Hepatocyte (in vitro differentiated cells): ENCODE results near the gene NT5C2. TPM values are rescaled to one million over a fixed set of nuclear protein-coding genes. Genes with fewer than 3 reads are reported as not detected.

Experiments
- DNase-seq: peaks from one replicate; pipeline ENCODE4 v3.0.0-alpha.2; 2016; ENCODE audit warnings: low spot score
- H2AFZ ChIP-seq: fragments of 200-600 bp; sonication (generic); 2 replicates; pipeline ENCODE4 v1.6.0; 2016; ENCODE audit warnings: antibody characterized with exemption, mild to moderate bottlenecking
- H3K27ac ChIP-seq: fragments of 200-600 bp; sonication (generic); 2 replicates; pipeline ENCODE4 v1.5.1; 2016; ENCODE audit warnings: mild to moderate bottlenecking
- H3K27me3 ChIP-seq: fragments of 200-600 bp; sonication (generic); 2 replicates; pipeline ENCODE4 v1.6.1; 2016
- H3K36me3 ChIP-seq: fragments of 200-600 bp; sonication (generic); replicated peaks from 2 replicates; pipeline ENCODE4 v1.5.1; 2016; ENCODE audit warnings: low read depth; ENCODE audit not compliant: insufficient read depth
- H3K4me1 ChIP-seq: fragments of 200-600 bp; sonication (generic); 2 replicates; pipeline ENCODE4 v1.5.1; 2016; ENCODE audit warnings: mild to moderate bottlenecking, moderate library complexity; ENCODE audit not compliant: insufficient read depth
- H3K4me2 ChIP-seq: fragments of 200-600 bp; sonication (generic); 2 replicates; pipeline ENCODE4 v1.6.0; 2016
- H3K4me3 ChIP-seq: fragments of 200-600 bp; sonication (generic); 2 replicates; pipeline ENCODE4 v1.5.1; 2016; ENCODE audit warnings: mild to moderate bottlenecking
- H3K79me2 ChIP-seq: fragments of 200-600 bp; sonication (generic); 2 replicates; pipeline ENCODE4 v1.6.0; 2017; ENCODE audit warnings: mild to moderate bottlenecking
- H3K9me2 ChIP-seq: fragments of 200-600 bp; sonication (generic); replicated peaks from 2 replicates; pipeline ENCODE4 v1.6.0; 2017; ENCODE audit warnings: mild to moderate bottlenecking; ENCODE audit not compliant: insufficient read depth
- H3K9me3 ChIP-seq: fragments of 200-600 bp; sonication (generic); 2 replicates; pipeline ENCODE4 v1.5.1; 2016; ENCODE audit warnings: low read depth, mild to moderate bottlenecking
- H4K20me1 ChIP-seq: fragments of 200-600 bp; sonication (generic); 2 replicates; pipeline ENCODE4 v1.6.0; 2016; ENCODE audit warnings: mild to moderate bottlenecking; ENCODE audit not compliant: insufficient read depth, poor library complexity, severe bottlenecking
- CTCF ChIP-seq: fragments of 200-600 bp; sonication (generic); IDR thresholded peaks from 2 replicates; pipeline ENCODE4 v1.5.1; 2016; ENCODE audit warnings: antibody characterized with exemption, mild to moderate bottlenecking; ENCODE audit not compliant: poor library complexity
- EZH2 ChIP-seq: fragments of 200-600 bp; sonication (generic); IDR thresholded peaks from 2 replicates; pipeline ENCODE4 v1.6.1; 2016; ENCODE audit warnings: antibody characterized with exemption, mild to moderate bottlenecking, borderline replicate concordance
- EZH2phosphoT487 ChIP-seq: fragments of 200-600 bp; sonication (generic); IDR thresholded peaks from one replicate; pipeline ENCODE4 v1.6.1; 2018; ENCODE audit warnings: antibody characterized with exemption, mild to moderate bottlenecking, low read depth, moderate library complexity; ENCODE audit not compliant: unreplicated experiment, severe bottlenecking
- WGBS: methylation state at CpG from one replicate; pipeline ENCODE4 v1.1.6; 2016; ENCODE audit warnings: low lambda C conversion rate; ENCODE audit errors: missing lambda C conversion rate; 5-methylcytosine and 5-hydroxymethylcytosine counted together
- polyA plus RNA-seq: library from polyadenylated mRNA; unstranded; fragments of >200 nt; fragmentation: Nextera tagmentation; extraction: Ambion mirVana; gene quantifications from 2 replicates; pipeline ENCODE4 v1.2.1, GENCODE V29; 2016
- total RNA-seq: library from RNA; depleted of rRNA; stranded (reverse); fragments of >200 nt; gene quantifications from 2 replicates; pipeline ENCODE4 v1.2.3, GENCODE V29; 2014

Gene NT5C2
- total and polyA plus RNA-seq, 2 experiments from 2014 or later, result 50.7 to 52.0 TPM

GRCh38 chr10:103049237-103049636, 143.8 kb downstream of the NT5C2 start:
- Histone ChIP-seq H3K79me2 (no peaks in the 10 kb centered on the region), H4K20me1 (no peaks in the 10 kb centered on the region), H3K27me3 (no peaks in the 10 kb centered on the region), H3K9me2 (no peaks in the 10 kb centered on the region), H3K9me3 (no peaks in the 10 kb centered on the region), H3K4me2 (no peak overlapping the region), H3K4me3 (no peak overlapping the region), H3K4me1 (no peaks in the 10 kb centered on the region), H2AFZ (no peak overlapping the region), H3K27ac (no peak overlapping the region), H3K36me3 (no peaks in the 10 kb centered on the region)
- no peak for DNase-seq
- no peak for TF ChIP-seq EZH2
- TF ChIP-seq EZH2phosphoT487, result no peak
- TF ChIP-seq CTCF, result no peak
- WGBS, result 92% methylated on average over 6 of the region's 6 CpGs

GRCh38 chr10:103047381-103047780, 145.7 kb downstream of the NT5C2 start:
- Histone ChIP-seq H3K4me2 (no peak overlapping the region), H3K36me3 (no peaks in the 10 kb centered on the region), H2AFZ (no peak overlapping the region), H3K4me3 (no peak overlapping the region), H3K27me3 (no peaks in the 10 kb centered on the region), H4K20me1 (no peaks in the 10 kb centered on the region), H3K9me2 (no peaks in the 10 kb centered on the region), H3K79me2 (no peaks in the 10 kb centered on the region), H3K9me3 (no peaks in the 10 kb centered on the region), H3K4me1 (no peaks in the 10 kb centered on the region), H3K27ac (no peak overlapping the region)
- no peak for TF ChIP-seq EZH2
- no peak for TF ChIP-seq EZH2phosphoT487
- no peak for TF ChIP-seq CTCF
- no peak for DNase-seq
- 94% methylated on average over 3 of the region's 3 CpGs for WGBS

- no peaks in the 10 kb centered on the region for H4K20me1 ChIP-seq
- no peaks in the 10 kb centered on the region for H3K36me3 ChIP-seq
- TF ChIP-seq EZH2phosphoT487 (no peak), CTCF (no peak), EZH2 (no peak)
- H3K4me3 ChIP-seq, result no peak overlapping the region
- no peaks in the 10 kb centered on the region for H3K9me3 ChIP-seq
- H3K79me2 ChIP-seq, result no peaks in the 10 kb centered on the region
- H3K4me2 ChIP-seq, result no peak overlapping the region
- no peaks in the 10 kb centered on the region for H3K9me2 ChIP-seq
- DNase-seq, result no peak
- H3K4me1 ChIP-seq, result no peaks in the 10 kb centered on the region
- H2AFZ ChIP-seq, result no peak overlapping the region
- H3K27ac ChIP-seq, result no peak overlapping the region
- 93% methylated on average over 3 of the region's 3 CpGs for WGBS
- H3K27me3 ChIP-seq, result no peaks in the 10 kb centered on the region
Observed at GRCh38 chr10:103045961-103046360, 147.1 kb downstream of the NT5C2 start.
